GM12873 (cell line): ENCODE results near the gene EIF4E2.

Source experiments
- TF ChIP-seq, protein P1 (sequence below): IDR thresholded peaks from 2 replicates; pipeline ENCODE4 v1.5.1; 2012; ENCODE audit warnings: low read depth, mild to moderate bottlenecking, moderate library complexity, low read length, control low read depth; ENCODE audit not compliant: insufficient read depth; ENCODE audit errors: missing control alignments

The EIF4E2 gene

DNA sequence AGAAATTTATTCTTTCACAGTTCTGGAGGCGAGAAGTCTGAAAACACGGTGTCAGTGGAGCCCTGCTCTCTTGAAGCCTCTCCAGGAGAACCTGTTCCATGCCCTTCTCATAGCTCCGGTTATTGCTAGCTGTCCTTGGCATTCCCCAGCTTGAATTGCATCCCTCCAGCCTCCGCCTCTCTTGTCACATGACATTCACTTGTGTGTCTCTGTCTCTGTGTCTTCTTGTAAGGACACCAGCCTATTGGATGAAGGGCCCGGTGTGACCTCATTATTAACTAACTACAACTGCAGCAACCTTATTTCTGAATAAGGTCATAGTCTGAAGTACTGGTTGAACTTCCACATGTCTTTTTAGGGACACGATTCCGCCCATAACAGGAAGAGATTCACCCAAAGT, 34.9 kb upstream of the EIF4E2 start:
- TF ChIP-seq, protein P1, sequence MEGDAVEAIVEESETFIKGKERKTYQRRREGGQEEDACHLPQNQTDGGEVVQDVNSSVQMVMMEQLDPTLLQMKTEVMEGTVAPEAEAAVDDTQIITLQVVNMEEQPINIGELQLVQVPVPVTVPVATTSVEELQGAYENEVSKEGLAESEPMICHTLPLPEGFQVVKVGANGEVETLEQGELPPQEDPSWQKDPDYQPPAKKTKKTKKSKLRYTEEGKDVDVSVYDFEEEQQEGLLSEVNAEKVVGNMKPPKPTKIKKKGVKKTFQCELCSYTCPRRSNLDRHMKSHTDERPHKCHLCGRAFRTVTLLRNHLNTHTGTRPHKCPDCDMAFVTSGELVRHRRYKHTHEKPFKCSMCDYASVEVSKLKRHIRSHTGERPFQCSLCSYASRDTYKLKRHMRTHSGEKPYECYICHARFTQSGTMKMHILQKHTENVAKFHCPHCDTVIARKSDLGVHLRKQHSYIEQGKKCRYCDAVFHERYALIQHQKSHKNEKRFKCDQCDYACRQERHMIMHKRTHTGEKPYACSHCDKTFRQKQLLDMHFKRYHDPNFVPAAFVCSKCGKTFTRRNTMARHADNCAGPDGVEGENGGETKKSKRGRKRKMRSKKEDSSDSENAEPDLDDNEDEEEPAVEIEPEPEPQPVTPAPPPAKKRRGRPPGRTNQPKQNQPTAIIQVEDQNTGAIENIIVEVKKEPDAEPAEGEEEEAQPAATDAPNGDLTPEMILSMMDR: no peak

DNA sequence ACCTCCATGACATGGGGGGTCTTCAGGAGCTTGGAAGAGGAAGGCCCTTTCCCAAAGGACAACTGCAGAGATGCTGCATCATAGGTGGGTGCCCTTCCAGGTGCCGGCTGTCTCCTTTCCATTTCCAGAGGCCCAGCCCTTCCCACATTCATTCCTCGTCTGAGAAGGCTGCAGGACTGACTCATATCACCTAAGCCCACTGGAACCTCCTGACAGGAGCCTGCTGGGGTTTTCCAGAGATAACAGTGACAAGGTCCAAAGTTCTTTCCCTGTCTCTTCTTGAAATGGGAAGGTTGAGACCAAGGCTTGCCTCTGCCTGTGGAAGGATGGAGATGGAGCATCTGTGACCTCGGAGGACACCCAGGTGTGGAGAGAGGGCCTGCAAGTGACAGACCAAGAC, 33.9 kb upstream of the EIF4E2 start:
- TF ChIP-seq, protein P1: no peak

DNA sequence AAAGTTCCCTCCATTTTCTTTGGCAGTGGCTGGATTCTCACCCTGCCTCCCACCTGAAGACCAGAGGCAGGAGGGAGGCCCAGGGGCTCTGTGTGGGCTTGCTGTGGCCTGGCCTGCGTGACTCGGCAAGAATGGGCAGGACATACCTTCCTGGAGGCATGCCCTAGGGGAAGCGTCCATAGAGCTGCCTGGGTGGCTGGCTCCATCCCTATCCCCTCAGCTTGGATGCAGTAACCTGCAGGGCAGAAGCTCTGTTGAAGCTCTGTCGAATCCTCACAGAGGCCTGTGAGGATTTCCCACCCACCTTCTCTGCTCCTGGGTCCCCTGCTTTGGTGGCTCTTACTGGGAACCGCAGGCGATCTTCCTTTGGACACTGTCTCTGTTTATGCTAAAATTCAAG, 31.6 kb upstream of the EIF4E2 start:
- TF ChIP-seq, protein P1: no peak

- TF ChIP-seq, protein P1: no peak
These were observed 30.7 kb upstream of the EIF4E2 start, which contains the start of gene PRSS56 for GRCh38 chr2:232519581-232520438. PRSS56 (plus strand) TSS chr2:232520388; CDS start chr2:232520599, 211 bp downstream.

DNA sequence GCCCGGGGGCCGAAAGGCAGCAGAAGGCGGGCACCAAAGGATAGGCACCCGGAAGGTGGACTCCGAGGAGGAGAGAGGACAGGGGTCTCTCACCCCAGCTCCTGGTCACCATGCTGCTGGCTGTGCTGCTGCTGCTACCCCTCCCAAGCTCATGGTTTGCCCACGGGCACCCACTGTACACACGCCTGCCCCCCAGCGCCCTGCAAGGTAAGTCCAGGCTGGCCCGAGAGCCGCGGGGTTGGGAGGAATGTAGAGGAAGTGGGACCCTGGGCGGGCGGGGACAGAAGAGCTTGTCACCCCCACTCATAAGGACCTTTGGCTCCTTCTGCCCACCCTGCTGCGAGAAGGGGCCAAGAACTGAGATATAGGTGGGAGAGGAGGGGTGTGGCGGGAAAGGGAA, 30.0 kb upstream of the EIF4E2 start:
- TF ChIP-seq, protein P1: no peak

DNA sequence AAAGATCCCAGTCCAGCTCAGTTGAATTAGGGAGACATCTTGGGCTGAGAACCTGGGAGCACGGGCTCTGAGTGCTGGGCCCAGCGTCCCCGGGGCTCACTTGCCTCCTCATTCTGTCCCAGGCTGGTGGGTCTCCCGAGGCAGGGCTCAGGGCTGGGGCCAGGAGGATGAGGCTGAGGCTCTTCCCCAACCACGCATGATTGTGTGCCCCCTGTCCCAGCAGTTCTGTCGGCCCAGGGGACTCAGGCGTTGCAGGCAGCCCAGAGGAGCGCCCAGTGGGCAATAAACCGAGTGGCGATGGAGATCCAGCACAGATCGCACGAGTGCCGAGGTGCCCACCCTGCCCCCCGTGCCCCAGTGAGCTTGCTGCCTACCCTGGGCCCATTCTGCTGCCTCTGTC, 29.4 kb upstream of the EIF4E2 start:
- TF ChIP-seq, protein P1: no peak

DNA sequence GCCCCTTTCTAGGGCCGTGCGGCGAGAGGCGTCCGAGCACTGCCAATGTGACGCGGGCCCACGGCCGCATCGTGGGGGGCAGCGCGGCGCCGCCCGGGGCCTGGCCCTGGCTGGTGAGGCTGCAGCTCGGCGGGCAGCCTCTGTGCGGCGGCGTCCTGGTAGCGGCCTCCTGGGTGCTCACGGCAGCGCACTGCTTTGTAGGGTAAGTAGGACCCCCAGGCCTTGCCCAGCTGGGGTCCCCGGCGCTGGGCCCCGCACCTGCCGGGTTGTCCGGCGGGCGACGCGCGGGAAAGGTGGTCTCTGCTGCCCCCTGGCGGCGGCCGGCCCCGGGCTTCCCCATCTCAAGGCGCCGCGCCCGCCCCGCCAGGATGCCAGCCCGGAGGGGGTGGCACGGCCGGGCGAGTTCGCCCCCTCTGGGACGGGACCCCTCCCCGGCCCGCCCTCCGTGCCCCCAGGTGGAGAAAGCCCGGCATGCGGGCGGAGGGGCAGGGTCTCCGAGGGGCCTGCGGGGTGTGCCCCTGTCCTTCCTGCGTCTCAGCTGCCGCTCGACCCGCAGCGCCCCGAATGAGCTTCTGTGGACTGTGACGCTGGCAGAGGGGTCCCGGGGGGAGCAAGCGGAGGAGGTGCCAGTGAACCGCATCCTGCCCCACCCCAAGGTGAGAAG, 28.4 kb upstream of the EIF4E2 start:
- TF ChIP-seq, protein P1: peak; percentile 67
